Measurements from ENCODE around the gene CYFIP2. TPM values are rescaled to one million over a fixed set of nuclear protein-coding genes. Genes with fewer than 3 reads are reported as not detected.

Gene CYFIP2
- total and polyA plus RNA-seq, 2 of the 8 experiments (the other 6 are each of a cell fraction or from before 2014, with no cell fraction given), result 45.1 to 80.6 TPM

DNA sequence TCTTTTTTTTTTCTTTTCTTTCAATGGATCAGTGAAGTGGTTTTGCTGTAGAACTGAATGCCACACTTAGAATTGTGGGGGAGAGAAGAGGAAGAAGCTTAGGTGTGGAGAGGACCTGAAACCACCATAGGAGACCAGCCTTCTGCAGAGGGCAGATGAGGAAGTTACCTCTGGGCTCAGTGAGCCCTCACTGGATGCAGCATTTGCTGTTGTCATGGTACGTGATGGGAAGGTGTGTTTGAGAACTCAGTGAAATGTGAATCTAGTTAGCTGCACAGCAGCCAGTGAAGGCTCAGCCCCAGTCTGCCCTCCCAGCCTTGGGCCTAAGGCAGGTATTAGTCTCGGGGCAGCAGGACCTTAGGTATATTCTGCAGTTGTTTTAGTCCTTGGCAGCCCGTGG lies 17.5 kb downstream of the CYFIP2 start:
- Histone ChIP-seq H2BK12ac (ENCODE audit: low read depth, low read length) (no peak overlapping the region), H2BK20ac (ENCODE audit: low read length) (no peak overlapping the region), H3K4me3 (ENCODE audit: extremely low read depth in 1 of 4, insufficient read depth in 2 of 4, low read depth in 3 of 4, low read length in 4 of 4) (no peak overlapping the region), H4K20me1 (replicated peaks in 1 of 2; ENCODE audit: control insufficient read depth in 1 of 2, insufficient read depth in 2 of 2, low read length in 2 of 2) (peaks cover 5 to 7% of the 10 kb centered on the region in 2 experiments), H4K5ac (ENCODE audit: insufficient read length, low read depth, low read length) (no peak overlapping the region), H3K23ac (ENCODE audit: insufficient read length) (no peak overlapping the region), H2BK5ac (ENCODE audit: low read depth, low read length) (no peak overlapping the region; the same call in 1 of the 2 replicates), H3K27me3 (replicated peaks in 1 of 4; ENCODE audit: control insufficient read depth in 3 of 4, extremely low read depth in 1 of 4, insufficient read depth in 3 of 4, low read length in 3 of 4) (no peaks in the 10 kb centered on the region), H3K4me1 (replicated peaks in 1 of 4; ENCODE audit: control insufficient read depth in 3 of 4, insufficient read depth in 4 of 4, low read length in 3 of 4) (no peaks in the 10 kb centered on the region; a peak in 3 of 7 replicates), H3K79me2 (ENCODE audit: control insufficient read depth in 1 of 2, insufficient read depth in 2 of 2, low read length in 2 of 2) (peaks cover 3 to 46% of the 10 kb centered on the region in 2 experiments; a peak in 3 of 4 replicates), H2AK5ac (ENCODE audit: low read depth, low read length) (no peak overlapping the region), H3K18ac (ENCODE audit: extremely low read depth, low read length) (no peak overlapping the region), H3K9me3 (ENCODE audit: insufficient read depth in 2 of 2, low read depth in 1 of 2, low read length in 1 of 2) (no peaks in the 10 kb centered on the region), H2AFZ (ENCODE audit: low read length) (no peak overlapping the region), H3K4ac (replicated peaks; ENCODE audit: insufficient read length, low read depth, low read length) (no peak overlapping the region), H3K14ac (ENCODE audit: insufficient read length) (no peak overlapping the region), H3K56ac (replicated peaks; ENCODE audit: insufficient read length, low read depth, low read length) (no peak overlapping the region), H3K9ac (replicated peaks in 1 of 4; ENCODE audit: extremely low read depth in 1 of 4, low read depth in 3 of 4, low read length in 3 of 4) (no peak overlapping the region), H2BK15ac (ENCODE audit: low read length) (no peak overlapping the region), H3K27ac (ENCODE audit: low read depth, low read length) (no peak overlapping the region), H2BK120ac (replicated peaks; ENCODE audit: low read depth, low read length) (no peak overlapping the region), H3K23me2 (ENCODE audit: low read depth, low read length) (no peaks in the 10 kb centered on the region), H3K4me2 (ENCODE audit: insufficient read depth in 1 of 2, low read depth in 2 of 2, low read length in 2 of 2) (no peak overlapping the region), H3K36me3 (ENCODE audit: control insufficient read depth in 2 of 4, insufficient read depth in 4 of 4, low read length in 3 of 4) (peaks cover 3 to 14% (median 8%) of the 10 kb centered on the region in 4 experiments; a peak in 6 of 8 replicates), H4K91ac (replicated peaks; ENCODE audit: insufficient read length, low read length) (no peak overlapping the region), H4K8ac (ENCODE audit: extremely low read depth, insufficient read depth, low read length) (peak overlapping the region; percentile 59; the same call in 1 of the 2 replicates), H3K79me1 (ENCODE audit: low read depth, low read length) (no peaks in the 10 kb centered on the region; the same call in 1 of the 2 replicates)
- POLR2A ChIA-PET (ENCODE audit: partially characterized antibody), result no interaction called here
- CTCF ChIA-PET (ENCODE audit: partially characterized antibody), result interaction anchor here (1.5 to 1.9 kb wide), 2 partner anchors 26 to 136 kb away, joined by 3 to 4 read pairs; no protein-coding TSS in a partner anchor
- no peak for FAIRE-seq
- 82% methylated on average over 3 of the region's 3 CpGs; no CpG with 5 or more reads in 1 of the 2 experiments for WGBS, 2 experiments (ENCODE audit: extremely low coverage in 1 of 2, insufficient coverage in 1 of 2, insufficient read length in 1 of 2, insufficient replicate concordance in 2 of 2, low coverage in 1 of 2, low lambda C conversion rate in 2 of 2, missing lambda C conversion rate in 1 of 2)
- no peak for DNase-seq (ENCODE audit: low read depth in 1 of 2, low spot score in 2 of 2)
- TF ChIP-seq, protein P1, sequence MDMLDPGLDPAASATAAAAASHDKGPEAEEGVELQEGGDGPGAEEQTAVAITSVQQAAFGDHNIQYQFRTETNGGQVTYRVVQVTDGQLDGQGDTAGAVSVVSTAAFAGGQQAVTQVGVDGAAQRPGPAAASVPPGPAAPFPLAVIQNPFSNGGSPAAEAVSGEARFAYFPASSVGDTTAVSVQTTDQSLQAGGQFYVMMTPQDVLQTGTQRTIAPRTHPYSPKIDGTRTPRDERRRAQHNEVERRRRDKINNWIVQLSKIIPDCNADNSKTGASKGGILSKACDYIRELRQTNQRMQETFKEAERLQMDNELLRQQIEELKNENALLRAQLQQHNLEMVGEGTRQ (IDR thresholded peaks at IDR 0.05; ENCODE audit: low read length), result no peak
- no peak for TF ChIP-seq SP2 (IDR thresholded peaks at IDR 0.05; ENCODE audit: low read length)
- no peak for TF ChIP-seq CBX5 (IDR thresholded peaks at IDR 0.05; ENCODE audit: low read depth, low read length)
- no peak for TF ChIP-seq RFX5 (IDR thresholded peaks at IDR 0.05; ENCODE audit: borderline replicate concordance, low read depth, low read length)
- no peak for TF ChIP-seq BACH1 (IDR thresholded peaks at IDR 0.05; ENCODE audit: low read length)
- no peak for TF ChIP-seq ASH2L (IDR thresholded peaks at IDR 0.05; ENCODE audit: low read length)
- TF ChIP-seq KDM1A (IDR thresholded peaks at IDR 0.05; ENCODE audit: borderline replicate concordance, low read length), result no peak

All from H1 (cell line).